Measurements from ENCODE around the gene SNX14. TPM values are rescaled to one million over a fixed set of nuclear protein-coding genes. Genes with fewer than 3 reads are reported as not detected.

SNX14 gene
- total RNA-seq, 1 experiment from 2014 or later, result 30.4 TPM

DNA sequence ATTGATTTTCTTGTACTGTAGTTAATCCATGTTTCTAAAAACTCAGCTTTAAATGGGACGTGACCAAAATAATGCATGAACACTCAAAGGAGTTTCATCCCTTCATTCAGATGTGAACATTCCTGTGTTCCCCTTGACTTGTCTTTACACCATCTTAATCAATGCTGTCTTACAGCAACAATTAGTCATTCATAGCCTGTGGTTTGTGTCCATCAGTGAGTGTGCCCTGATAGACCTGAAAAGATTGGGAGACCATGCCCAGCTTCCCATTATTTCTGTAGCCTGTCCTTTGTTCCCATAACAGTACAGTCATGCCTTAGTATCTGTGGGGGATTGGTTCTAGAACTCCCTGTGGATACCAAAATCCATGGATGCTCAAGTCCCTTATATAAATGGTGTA lies 119.9 kb downstream of the SNX14 start:
- TF ChIP-seq EZH2 (IDR thresholded peaks at IDR 0.05; ENCODE audit: borderline replicate concordance, low read depth, low read length, poor library complexity, severe bottlenecking), result no peak
- TF ChIP-seq, protein P1, sequence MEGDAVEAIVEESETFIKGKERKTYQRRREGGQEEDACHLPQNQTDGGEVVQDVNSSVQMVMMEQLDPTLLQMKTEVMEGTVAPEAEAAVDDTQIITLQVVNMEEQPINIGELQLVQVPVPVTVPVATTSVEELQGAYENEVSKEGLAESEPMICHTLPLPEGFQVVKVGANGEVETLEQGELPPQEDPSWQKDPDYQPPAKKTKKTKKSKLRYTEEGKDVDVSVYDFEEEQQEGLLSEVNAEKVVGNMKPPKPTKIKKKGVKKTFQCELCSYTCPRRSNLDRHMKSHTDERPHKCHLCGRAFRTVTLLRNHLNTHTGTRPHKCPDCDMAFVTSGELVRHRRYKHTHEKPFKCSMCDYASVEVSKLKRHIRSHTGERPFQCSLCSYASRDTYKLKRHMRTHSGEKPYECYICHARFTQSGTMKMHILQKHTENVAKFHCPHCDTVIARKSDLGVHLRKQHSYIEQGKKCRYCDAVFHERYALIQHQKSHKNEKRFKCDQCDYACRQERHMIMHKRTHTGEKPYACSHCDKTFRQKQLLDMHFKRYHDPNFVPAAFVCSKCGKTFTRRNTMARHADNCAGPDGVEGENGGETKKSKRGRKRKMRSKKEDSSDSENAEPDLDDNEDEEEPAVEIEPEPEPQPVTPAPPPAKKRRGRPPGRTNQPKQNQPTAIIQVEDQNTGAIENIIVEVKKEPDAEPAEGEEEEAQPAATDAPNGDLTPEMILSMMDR (conservative IDR thresholded peaks at IDR 0.05; ENCODE audit: low read depth, low read length), result no peak
- H3K27me3 ChIP-seq (replicated peaks; ENCODE audit: insufficient read depth, low read depth, low read length, poor library complexity), result no peaks in the 10 kb centered on the region
- no peaks in the 10 kb centered on the region for H3K36me3 ChIP-seq (ENCODE audit: insufficient read depth, low read length, poor library complexity, severe bottlenecking)
- H3K4me1 ChIP-seq (ENCODE audit: insufficient read depth, low read length, poor library complexity, severe bottlenecking), result no peaks in the 10 kb centered on the region
- intact Hi-C loops (cut with micrococcal nuclease; ENCODE audit: unreplicated experiment), result no loop called here
- CTCF ChIA-PET, result no interaction called here
- no peak for DNase-seq (ENCODE audit: low spot score)
- no peaks in the 10 kb centered on the region for H3K9me3 ChIP-seq (ENCODE audit: low read depth, low read length, poor library complexity, severe bottlenecking)
- H3K27ac ChIP-seq (ENCODE audit: low read depth, low read length, poor library complexity, severe bottlenecking), result no peak overlapping the region
- no TSS peak for BruUV-seq (replicated peaks)
- POLR2A ChIA-PET (ENCODE audit: low non-redundant PET), result no interaction called here
- H3K4me3 ChIP-seq (ENCODE audit: low read depth, low read length, poor library complexity, severe bottlenecking), result no peak overlapping the region

DNA sequence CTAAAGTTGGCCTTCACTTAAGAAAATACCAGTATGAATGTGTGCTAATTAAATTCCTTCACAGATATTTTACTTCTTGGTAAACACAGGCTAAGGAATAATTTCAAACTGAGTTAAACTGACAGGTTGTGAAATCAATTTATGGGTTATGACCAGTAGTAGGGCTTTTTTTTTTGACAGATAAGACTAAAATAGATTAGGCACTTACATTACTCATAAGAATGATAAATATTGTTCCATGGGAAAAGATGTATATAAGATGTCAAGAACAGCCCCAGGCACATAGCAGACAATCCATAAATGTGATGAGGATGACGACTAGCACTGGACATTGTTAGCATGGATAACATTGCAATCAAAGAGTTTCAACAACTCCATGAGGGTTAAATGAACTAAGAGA lies 120.9 kb downstream of the SNX14 start:
- H3K27ac ChIP-seq (ENCODE audit: low read depth, low read length, poor library complexity, severe bottlenecking), result no peak overlapping the region
- CTCF ChIA-PET, result no interaction called here
- DNase-seq (ENCODE audit: low spot score), result no peak
- H3K36me3 ChIP-seq (ENCODE audit: insufficient read depth, low read length, poor library complexity, severe bottlenecking), result no peaks in the 10 kb centered on the region
- H3K4me3 ChIP-seq (ENCODE audit: low read depth, low read length, poor library complexity, severe bottlenecking), result no peak overlapping the region
- H3K27me3 ChIP-seq (replicated peaks; ENCODE audit: insufficient read depth, low read depth, low read length, poor library complexity), result no peaks in the 10 kb centered on the region
- no peaks in the 10 kb centered on the region for H3K9me3 ChIP-seq (ENCODE audit: low read depth, low read length, poor library complexity, severe bottlenecking)
- TF ChIP-seq EZH2 (IDR thresholded peaks at IDR 0.05; ENCODE audit: borderline replicate concordance, low read depth, low read length, poor library complexity, severe bottlenecking), result no peak
- TF ChIP-seq, protein P1 (conservative IDR thresholded peaks at IDR 0.05; ENCODE audit: low read depth, low read length), result no peak
- intact Hi-C loops (cut with micrococcal nuclease; ENCODE audit: unreplicated experiment), result no loop called here
- POLR2A ChIA-PET (ENCODE audit: low non-redundant PET), result no interaction called here
- no TSS peak for BruUV-seq (replicated peaks)
- H3K4me1 ChIP-seq (ENCODE audit: insufficient read depth, low read length, poor library complexity, severe bottlenecking), result no peaks in the 10 kb centered on the region

DNA sequence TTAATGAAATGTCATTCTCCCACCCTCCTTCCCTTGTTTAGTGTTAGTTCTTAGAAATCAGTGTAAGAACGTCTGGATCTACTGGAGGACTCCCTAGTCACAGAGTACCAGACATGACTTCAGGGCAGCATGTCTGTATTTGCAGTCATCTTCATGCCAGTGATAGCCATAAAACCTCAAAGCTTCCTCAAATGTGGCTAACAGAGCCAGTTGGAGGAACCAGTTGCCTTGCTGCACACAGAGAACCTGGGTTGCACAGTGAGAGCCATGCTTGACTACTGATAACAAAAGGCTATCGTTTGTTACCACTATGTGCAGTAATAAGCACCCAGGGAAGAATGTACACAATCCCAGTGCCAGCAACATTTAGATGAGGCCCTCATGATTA lies 123.6 kb downstream of the SNX14 start:
- Histone ChIP-seq H3K9me3 (ENCODE audit: low read depth, low read length, poor library complexity, severe bottlenecking) (no peaks in the 10 kb centered on the region), H3K4me1 (ENCODE audit: insufficient read depth, low read length, poor library complexity, severe bottlenecking) (peaks cover 4% of the 10 kb centered on the region), H3K4me3 (ENCODE audit: low read depth, low read length, poor library complexity, severe bottlenecking) (no peak overlapping the region), H3K36me3 (ENCODE audit: insufficient read depth, low read length, poor library complexity, severe bottlenecking) (no peaks in the 10 kb centered on the region), H3K27ac (ENCODE audit: low read depth, low read length, poor library complexity, severe bottlenecking) (no peak overlapping the region), H3K27me3 (replicated peaks; ENCODE audit: insufficient read depth, low read depth, low read length, poor library complexity) (no peaks in the 10 kb centered on the region)
- ChIA-PET CTCF (interaction anchor here (1.9 kb wide), 1 partner anchor 13 kb away, joined by 9 read pairs; no protein-coding TSS in a partner anchor), POLR2A (ENCODE audit: low non-redundant PET) (no interaction called here)
- intact Hi-C loops (cut with micrococcal nuclease; ENCODE audit: unreplicated experiment), result no loop called here
- TF ChIP-seq EZH2 (IDR thresholded peaks at IDR 0.05; ENCODE audit: borderline replicate concordance, low read depth, low read length, poor library complexity, severe bottlenecking), result no peak
- TF ChIP-seq, protein P1 (conservative IDR thresholded peaks at IDR 0.05; ENCODE audit: low read depth, low read length), result no peak
- no TSS peak for BruUV-seq (replicated peaks)
- no peak for DNase-seq (ENCODE audit: low spot score)
